HepG2 (cell line): Measurements from ENCODE around the gene RERE. TPM values are rescaled to one million over a fixed set of nuclear protein-coding genes. Genes with fewer than 3 reads are reported as not detected.

Experiments
- ATAC-seq: fragments of 200-7000 bp; cut with Tn5 transposase; 3 replicates; pipeline ENCODE4 v1.9.1; 2020; ENCODE audit warnings: mild to moderate bottlenecking, moderate library complexity
- BruUV-seq: library from RNA; stranded (reverse); fragments of 400-500 nt; replicated peaks from 2 replicates; lab custom pipeline; 2021; lab: Mats Ljungman, UMichigan
- CTCF ChIA-PET: fragments of 300-600 bp; formaldehyde crosslinking; extraction: SDS; loops from one replicate; lab custom pipeline; 2021; ENCODE audit warnings: low total read pairs, inconsistent platforms, low intra/inter-chr PET ratio; lab: Yijun Ruan, JAX
- POLR2A ChIA-PET: fragments of 350-600 bp; sonication (Branson Sonifier 250); formaldehyde crosslinking; loops from one replicate; lab custom pipeline; 2020; ENCODE audit warnings: antibody characterized with exemption, inconsistent platforms; lab: Yijun Ruan, JAX
- DNase-seq: peaks from one replicate; pipeline ENCODE4 v3.0.0-alpha.2; 2015; ENCODE audit warnings: low spot score
- FAIRE-seq: peaks from 3 replicates; lab custom pipeline; 2011; peaks lifted over from hg19 to GRCh38; lab: Jason Lieb, UNC
- H2AFZ ChIP-seq: one replicate; pipeline ENCODE4 v1.6.1; 2011; ENCODE audit warnings: low read length, inconsistent platforms
- H3K27ac ChIP-seq: fragments of 300-600 bp; 3 replicates; pipeline ENCODE4 v1.8.0; 2011; ENCODE audit warnings: mixed run types, mild to moderate bottlenecking, mixed read lengths, low read length, inconsistent platforms; ENCODE audit not compliant: insufficient read depth; ENCODE audit errors: extremely low read length
- H3K27me3 ChIP-seq, 2 experiments: fragments of 200-600 bp in 1 of 2; 2 replicates in 1 of 2; 3 replicates in 1 of 2; pipeline versions ENCODE4 v1.6.0 to v1.8.0; 2011; ENCODE audit warnings: low read length in 2 of 2, mild to moderate bottlenecking in 2 of 2, moderate library complexity in 2 of 2, inconsistent platforms in 1 of 2; ENCODE audit not compliant: insufficient read depth in 2 of 2, control insufficient read depth in 1 of 2
- H3K36me3 ChIP-seq, 2 experiments: fragments of 200-600 bp in 1 of 2; replicated peaks in 1 of 2; 2 replicates in 1 of 2; 3 replicates in 1 of 2; pipeline versions ENCODE4 v1.5.1 to v1.8.0; 2011; ENCODE audit warnings: low read length in 2 of 2, inconsistent platforms in 1 of 2; ENCODE audit not compliant: insufficient read depth in 2 of 2, control insufficient read depth in 1 of 2
- H3K4me1 ChIP-seq: 2 replicates; pipeline ENCODE4 v1.5.1; 2012; ENCODE audit warnings: low read length, inconsistent platforms; ENCODE audit not compliant: insufficient read depth
- H3K4me2 ChIP-seq: 2 replicates; pipeline ENCODE4 v1.6.0; 2011; ENCODE audit warnings: low read depth, low read length, inconsistent platforms
- H3K4me3 ChIP-seq, 3 experiments: fragments of 200-600 bp in 1 of 3; sonication (generic), shearing (Covaris generic) in 1 of 3; replicated peaks in 1 of 3; 2 replicates each; pipeline ENCODE4 v1.5.1; 2011 to 2016; ENCODE audit warnings: low read length in 3 of 3, inconsistent platforms in 2 of 3, low read depth in 2 of 3, mild to moderate bottlenecking in 2 of 3, control low read depth in 1 of 3, mixed read lengths in 1 of 3; ENCODE audit not compliant: insufficient read depth in 1 of 3
- H3K79me2 ChIP-seq: one replicate; pipeline ENCODE4 v1.6.1; 2011; ENCODE audit warnings: low read length, inconsistent platforms; ENCODE audit not compliant: insufficient read depth
- H3K9ac ChIP-seq: 2 replicates; pipeline ENCODE4 v1.6.0; 2011; ENCODE audit warnings: mild to moderate bottlenecking, low read depth, low read length, inconsistent platforms; ENCODE audit not compliant: insufficient read depth
- H3K9me3 ChIP-seq: 2 replicates; pipeline ENCODE4 v1.5.1; 2012; ENCODE audit warnings: mild to moderate bottlenecking, low read length
- H4K20me1 ChIP-seq: 2 replicates; pipeline ENCODE4 v1.6.0; 2011; ENCODE audit warnings: inconsistent platforms, mild to moderate bottlenecking, low read length, moderate library complexity; ENCODE audit not compliant: insufficient read depth
- BORCS8-MEF2B ChIP-seq: sonication (generic); formaldehyde crosslinking; IDR thresholded peaks from 2 replicates; pipeline ENCODE4 v1.8.0; 2022; ENCODE audit warnings: mild to moderate bottlenecking, missing genetic modification reagents
- GABPB1 ChIP-seq: IDR thresholded peaks from 2 replicates; pipeline ENCODE4 v1.6.1; 2016; ENCODE audit warnings: mild to moderate bottlenecking, missing genetic modification reagents, moderate library complexity, missing compliant biosample characterization
- IKZF1 ChIP-seq: fragments of 450-650 bp; IDR thresholded peaks from 2 replicates; pipeline ENCODE4 v1.7.1; 2016
- KMT2A ChIP-seq: sonication (generic); formaldehyde crosslinking; IDR thresholded peaks from 2 replicates; pipeline ENCODE4 v1.4.0; 2020; ENCODE audit warnings: missing genetic modification reagents
- MAFK ChIP-seq, 2 experiments: IDR thresholded peaks in 1 of 2; conservative IDR thresholded peaks in 1 of 2; 2 replicates each; pipeline ENCODE4 v1.6.1; 2011; ENCODE audit warnings: improper control_type of control experiment in 2 of 2, low read length in 2 of 2
- RBM22 ChIP-seq: fragments of 200-400 bp; formaldehyde crosslinking; optimal IDR thresholded peaks from 2 replicates; pipeline ENCODE3; 2017; ENCODE audit warnings: mild to moderate bottlenecking, low read length, moderate library complexity
- RFX1 ChIP-seq: fragments of 450-650 bp; IDR thresholded peaks from 2 replicates; pipeline ENCODE4 v1.6.1; 2017
- SNAI1 ChIP-seq: sonication (generic); formaldehyde crosslinking; IDR thresholded peaks from 2 replicates; pipeline ENCODE4 v1.5.0; 2020; ENCODE audit warnings: mild to moderate bottlenecking, missing genetic modification reagents, borderline replicate concordance
- TFAP4 ChIP-seq: sonication (generic); IDR thresholded peaks from 2 replicates; pipeline ENCODE4 v1.6.1; 2016; ENCODE audit warnings: low read depth, borderline replicate concordance
- U2AF1 ChIP-seq: fragments of 200-400 bp; formaldehyde crosslinking; optimal IDR thresholded peaks from 2 replicates; pipeline ENCODE3; 2017; ENCODE audit warnings: mild to moderate bottlenecking, low read depth, low read length
- ZBTB4 ChIP-seq: sonication (generic); formaldehyde crosslinking; IDR thresholded peaks from 2 replicates; pipeline ENCODE4 v1.4.0; 2020; ENCODE audit warnings: missing genetic modification reagents, mild to moderate bottlenecking, borderline replicate concordance
- ZKSCAN8 ChIP-seq: IDR thresholded peaks from 2 replicates; pipeline ENCODE4 v1.6.1; 2016; ENCODE audit warnings: borderline replicate concordance, missing genetic modification reagents, missing compliant biosample characterization
- ZNF235 ChIP-seq: sonication (generic); formaldehyde crosslinking; IDR thresholded peaks from 2 replicates; pipeline ENCODE4 v1.8.1; 2023; ENCODE audit warnings: mild to moderate bottlenecking, missing genetic modification reagents, borderline replicate concordance
- ZNF264 ChIP-seq: sonication (generic); formaldehyde crosslinking; IDR thresholded peaks from 2 replicates; pipeline ENCODE4 v1.4.0; 2020; ENCODE audit warnings: missing genetic modification reagents
- ZNF547 ChIP-seq: sonication (generic); formaldehyde crosslinking; IDR thresholded peaks from 2 replicates; pipeline ENCODE4 v1.5.1; 2020; ENCODE audit warnings: mild to moderate bottlenecking, missing genetic modification reagents
- ZNF556 ChIP-seq: sonication (generic); formaldehyde crosslinking; IDR thresholded peaks from 2 replicates; pipeline ENCODE4 v1.4.0; 2020; ENCODE audit warnings: mild to moderate bottlenecking, missing genetic modification reagents, borderline replicate concordance
- ZNF558 ChIP-seq: sonication (generic); formaldehyde crosslinking; IDR thresholded peaks from 2 replicates; pipeline ENCODE4 v1.9.0; 2022; ENCODE audit warnings: mild to moderate bottlenecking, missing genetic modification reagents, borderline replicate concordance
- ZNF879 ChIP-seq: sonication (generic); formaldehyde crosslinking; IDR thresholded peaks from 2 replicates; pipeline ENCODE4 v1.8.1; 2023; ENCODE audit warnings: missing genetic modification reagents
- WGBS: methylation state at CpG from one replicate; pipeline ENCODE4 v1.1.6; 2017; ENCODE audit warnings: low lambda C conversion rate; 5-methylcytosine and 5-hydroxymethylcytosine counted together
- in situ Hi-C: cut with HindIII; loops from 2 replicates; pipeline ENCODE4 v1.10.0; 2017; ENCODE audit warnings: low pct_unique_long_range_greater_than_20kb; ENCODE audit not compliant: extremely low pct_ligation_motif_present
- intact Hi-C: fragments of 100-400 bp; cut with micrococcal nuclease; formaldehyde crosslinking; loops from one replicate; pipeline ENCODE4 v1.10.0; 2022; ENCODE audit not compliant: unreplicated experiment
- polyA plus RNA-seq, 8 experiments: library from polyadenylated mRNA; depleted of rRNA in 3 of 8; stranded (reverse) in 7 of 8; unstranded in 1 of 8; fragments of >200 nt; fragmentation: Illumina TruSeq in 4 of 8; extraction: Trizol in 4 of 8; gene quantifications; 2 replicates each; pipeline versions ENCODE4 v1.2.1 to v1.2.3, GENCODE V29; 2011 to 2016; ENCODE audit warnings: low read depth in 4 of 8, missing spikeins in 1 of 8, mixed read lengths in 1 of 8; ENCODE audit not compliant: insufficient read depth in 1 of 8
- total RNA-seq, 5 experiments: library from RNA; depleted of rRNA; stranded (reverse); fragments of >200 nt; fragmentation: Illumina TruSeq; extraction: Trizol; gene quantifications; 2 replicates each; pipeline ENCODE4 v1.2.3, GENCODE V29; 2016; ENCODE audit warnings: low read depth in 1 of 5
- TF ChIP-seq, protein P1 (sequence below): sonication (generic); formaldehyde crosslinking; IDR thresholded peaks from 2 replicates; pipeline ENCODE4 v1.8.0; 2022; ENCODE audit warnings: low read depth, missing genetic modification reagents

The RERE gene
- total and polyA plus RNA-seq, 2 of the 13 experiments (the other 11 are each of a cell fraction or from before 2014, with no cell fraction given), result 18.3 to 21.9 TPM

- DNase-seq, result peak; percentile 88
- H3K4me3 ChIP-seq, result peak overlapping the region; percentile 6 to 58 (median 31); a peak in 5 of 6 replicates
- CTCF ChIA-PET, result interaction anchor here (0.8 to 1.4 kb wide), 5 partner anchors 17 to 288 kb away, joined by 3 to 9 read pairs (median 4); no protein-coding TSS in a partner anchor
- peak; percentile 28; the same call in 1 of the 2 replicates for TF ChIP-seq BORCS8-MEF2B
- peak; percentile 34; the same call in 1 of the 2 replicates for TF ChIP-seq ZNF235 (CRISPR knock-in tag)
- TF ChIP-seq ZKSCAN8, result peak; percentile 79; the same call in 1 of the 2 replicates
- TF ChIP-seq KMT2A (CRISPR knock-in tag), result no peak; the same call in 1 of the 2 replicates
- TF ChIP-seq ZNF879 (CRISPR knock-in tag), result 0 out of 2 replicates have a peak, but pooled peaks have one; percentile 44
- no peak for TF ChIP-seq SNAI1
- TF ChIP-seq ZNF264 (CRISPR knock-in tag), result peak; percentile 54; the same call in 1 of the 2 replicates
- no peak for TF ChIP-seq MAFK (conservative IDR thresholded peaks at IDR 0.05 in 1 of 2, IDR thresholded peaks at IDR 0.05 in 1 of 2; ENCODE audit: low read length in 2 of 2)
- peak; percentile 75 for TF ChIP-seq GABPB1 (CRISPR knock-in tag)
- peak; percentile 94 for TF ChIP-seq TFAP4
- TF ChIP-seq ZBTB4, result no peak
- no peak for TF ChIP-seq IKZF1
- TF ChIP-seq RBM22, result no peak
- no peak for TF ChIP-seq ZNF558 (CRISPR knock-in tag)
- no peak for TF ChIP-seq U2AF1
- no peak for TF ChIP-seq RFX1
- no peak for TF ChIP-seq ZNF547 (CRISPR knock-in tag)
- TF ChIP-seq, protein P1, sequence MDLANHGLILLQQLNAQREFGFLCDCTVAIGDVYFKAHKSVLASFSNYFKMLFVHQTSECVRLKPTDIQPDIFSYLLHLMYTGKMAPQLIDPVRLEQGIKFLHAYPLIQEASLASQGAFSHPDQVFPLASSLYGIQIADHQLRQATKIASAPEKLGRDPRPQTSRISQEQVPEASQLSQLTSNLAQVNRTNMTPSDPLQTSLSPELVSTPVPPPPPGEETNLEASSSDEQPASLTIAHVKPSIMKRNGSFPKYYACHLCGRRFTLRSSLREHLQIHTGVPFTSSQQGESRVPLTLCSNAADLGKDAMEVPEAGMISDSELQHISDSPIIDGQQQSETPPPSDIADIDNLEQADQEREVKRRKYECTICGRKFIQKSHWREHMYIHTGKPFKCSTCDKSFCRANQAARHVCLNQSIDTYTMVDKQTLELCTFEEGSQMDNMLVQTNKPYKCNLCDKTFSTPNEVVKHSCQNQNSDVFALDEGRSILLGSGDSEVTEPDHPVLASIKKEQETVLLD (CRISPR knock-in tag), result no peak
- TF ChIP-seq ZNF556 (CRISPR knock-in tag), result no peak; the same call in 1 of the 2 replicates
Measured at GRCh38 chr1:8848663-8849386, 31.4 kb upstream of the RERE start.

More at GRCh38 chr1:8848663-8849386, 31.4 kb upstream of the RERE start:
- Histone ChIP-seq H3K4me1 (peaks cover 67% of the 10 kb centered on the region), H3K27me3 (no peaks in the 10 kb centered on the region), H3K4me2 (peak overlapping the region; percentile 86), H2AFZ (no peak overlapping the region), H3K36me3 (no peaks in the 10 kb centered on the region), H4K20me1 (no peaks in the 10 kb centered on the region), H3K9ac (no peak overlapping the region), H3K79me2 (no peaks in the 10 kb centered on the region), H3K9me3 (no peaks in the 10 kb centered on the region), H3K27ac (peak overlapping the region; percentile 39)
- intact Hi-C loops, result loop anchor here (5.0 kb wide), 1 partner anchor 287 kb away; no protein-coding TSS in a partner anchor
- ATAC-seq (peak; percentile 91), FAIRE-seq (peak; percentile 72)
- no TSS peak for BruUV-seq
- WGBS, result 19% methylated on average over 16 of the region's 19 CpGs
- POLR2A ChIA-PET, result interaction anchor here (0.6 to 1.9 kb wide), 16 partner anchors 9 to 285 kb away, joined by 3 to 19 read pairs (median 4); partner anchors contain the start of gene RERE
- in situ Hi-C loops, result loop anchor here (25.0 kb wide), 1 partner anchor 287 kb away; no protein-coding TSS in a partner anchor
